ENCODE measurements around the gene CCDC57. TPM values are rescaled to one million over a fixed set of nuclear protein-coding genes. Genes with fewer than 3 reads are reported as not detected.

CCDC57 gene
- total RNA-seq, 1 donor from 2014 or later, result 57.9 TPM

DNA sequence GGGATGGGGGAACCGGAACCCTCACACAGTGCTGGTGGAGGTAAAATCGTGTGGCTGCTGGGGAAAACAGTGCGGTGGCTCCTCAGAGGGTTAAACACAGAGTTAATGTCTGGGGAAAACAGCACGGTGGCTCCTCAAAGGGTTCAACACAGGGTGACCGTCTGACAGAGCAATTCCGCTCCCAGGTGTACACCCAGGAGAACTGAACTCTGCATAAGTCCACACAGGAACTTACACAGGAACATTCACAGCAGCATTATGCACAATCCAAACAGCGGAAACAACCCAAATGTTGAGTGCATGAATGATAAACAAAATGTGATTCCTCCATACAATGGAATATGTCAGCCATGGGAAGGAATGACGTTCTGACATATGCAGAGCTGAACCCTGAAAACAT lies 51.4 kb downstream of the CCDC57 start:
- no peak for DNase-seq (ENCODE audit: extremely low spot score, unreplicated experiment)
- Mint-ChIP-seq H3K27me3 (ENCODE audit: unreplicated experiment) (no peaks in the 10 kb centered on the region), H3K4me1 (ENCODE audit: unreplicated experiment) (no peaks in the 10 kb centered on the region), H3K36me3 (ENCODE audit: unreplicated experiment) (peaks cover 31% of the 10 kb centered on the region), H3K9me3 (ENCODE audit: unreplicated experiment) (no peaks in the 10 kb centered on the region), H3K4me3 (ENCODE audit: unreplicated experiment) (no peak overlapping the region), H3K27ac (ENCODE audit: unreplicated experiment) (no peak overlapping the region)
- TF ChIP-seq, protein P1, sequence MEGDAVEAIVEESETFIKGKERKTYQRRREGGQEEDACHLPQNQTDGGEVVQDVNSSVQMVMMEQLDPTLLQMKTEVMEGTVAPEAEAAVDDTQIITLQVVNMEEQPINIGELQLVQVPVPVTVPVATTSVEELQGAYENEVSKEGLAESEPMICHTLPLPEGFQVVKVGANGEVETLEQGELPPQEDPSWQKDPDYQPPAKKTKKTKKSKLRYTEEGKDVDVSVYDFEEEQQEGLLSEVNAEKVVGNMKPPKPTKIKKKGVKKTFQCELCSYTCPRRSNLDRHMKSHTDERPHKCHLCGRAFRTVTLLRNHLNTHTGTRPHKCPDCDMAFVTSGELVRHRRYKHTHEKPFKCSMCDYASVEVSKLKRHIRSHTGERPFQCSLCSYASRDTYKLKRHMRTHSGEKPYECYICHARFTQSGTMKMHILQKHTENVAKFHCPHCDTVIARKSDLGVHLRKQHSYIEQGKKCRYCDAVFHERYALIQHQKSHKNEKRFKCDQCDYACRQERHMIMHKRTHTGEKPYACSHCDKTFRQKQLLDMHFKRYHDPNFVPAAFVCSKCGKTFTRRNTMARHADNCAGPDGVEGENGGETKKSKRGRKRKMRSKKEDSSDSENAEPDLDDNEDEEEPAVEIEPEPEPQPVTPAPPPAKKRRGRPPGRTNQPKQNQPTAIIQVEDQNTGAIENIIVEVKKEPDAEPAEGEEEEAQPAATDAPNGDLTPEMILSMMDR (IDR thresholded peaks at IDR 0.05), result no peak

DNA sequence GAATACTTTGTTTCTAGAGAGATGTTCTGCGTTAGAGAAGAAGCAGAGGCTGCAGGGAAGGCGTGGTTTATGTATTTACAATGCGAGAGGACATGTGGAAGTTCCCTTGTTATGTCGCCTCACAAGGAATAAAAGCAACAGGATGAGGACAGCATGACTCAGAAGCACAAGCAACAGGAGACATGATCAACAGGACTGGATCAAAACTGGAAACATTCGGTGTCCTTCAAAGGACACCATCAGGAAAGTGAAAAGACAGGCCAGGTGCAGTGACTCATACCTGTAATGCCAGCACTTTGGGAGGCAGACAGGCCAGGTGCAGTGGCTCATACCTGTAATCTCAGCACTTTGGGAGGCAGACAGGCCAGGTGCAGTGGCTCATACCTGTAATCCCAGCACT lies 52.6 kb downstream of the CCDC57 start:
- DNase-seq (ENCODE audit: extremely low spot score, unreplicated experiment), result no peak
- H3K36me3 Mint-ChIP-seq (ENCODE audit: unreplicated experiment), result peaks cover 23% of the 10 kb centered on the region
- H3K9me3 Mint-ChIP-seq (ENCODE audit: unreplicated experiment), result no peaks in the 10 kb centered on the region
- H3K4me3 Mint-ChIP-seq (ENCODE audit: unreplicated experiment), result no peak overlapping the region
- TF ChIP-seq, protein P1 (IDR thresholded peaks at IDR 0.05), result no peak
- no peaks in the 10 kb centered on the region for H3K27me3 Mint-ChIP-seq (ENCODE audit: unreplicated experiment)
- no peaks in the 10 kb centered on the region for H3K4me1 Mint-ChIP-seq (ENCODE audit: unreplicated experiment)
- H3K27ac Mint-ChIP-seq (ENCODE audit: unreplicated experiment), result no peak overlapping the region

DNA sequence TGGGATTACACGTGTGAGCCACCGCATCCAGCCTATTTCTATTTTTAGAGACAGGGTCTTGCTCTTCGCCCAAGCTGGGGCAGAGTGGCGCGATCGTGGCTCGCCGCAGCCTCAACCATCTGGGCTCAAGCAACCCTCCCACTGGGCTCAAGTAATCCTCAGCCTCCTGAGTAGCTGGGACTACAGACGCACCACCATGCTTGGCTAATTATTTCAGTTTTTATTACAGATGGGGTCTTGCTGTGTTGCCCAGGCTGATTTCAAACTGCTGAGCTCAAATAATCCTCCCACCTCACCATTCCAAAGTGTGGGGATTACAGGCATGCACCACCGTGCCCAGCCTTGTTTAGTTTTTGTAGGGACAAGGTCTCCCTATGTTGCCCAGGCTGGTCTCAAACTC lies 53.8 kb downstream of the CCDC57 start:
- H3K4me3 Mint-ChIP-seq (ENCODE audit: unreplicated experiment), result no peak overlapping the region
- no peaks in the 10 kb centered on the region for H3K4me1 Mint-ChIP-seq (ENCODE audit: unreplicated experiment)
- peaks cover 17% of the 10 kb centered on the region for H3K36me3 Mint-ChIP-seq (ENCODE audit: unreplicated experiment)
- no peak overlapping the region for H3K27ac Mint-ChIP-seq (ENCODE audit: unreplicated experiment)
- H3K27me3 Mint-ChIP-seq (ENCODE audit: unreplicated experiment), result no peaks in the 10 kb centered on the region
- no peaks in the 10 kb centered on the region for H3K9me3 Mint-ChIP-seq (ENCODE audit: unreplicated experiment)
- no peak for DNase-seq (ENCODE audit: extremely low spot score, unreplicated experiment)
- TF ChIP-seq, protein P1 (IDR thresholded peaks at IDR 0.05), result no peak

DNA sequence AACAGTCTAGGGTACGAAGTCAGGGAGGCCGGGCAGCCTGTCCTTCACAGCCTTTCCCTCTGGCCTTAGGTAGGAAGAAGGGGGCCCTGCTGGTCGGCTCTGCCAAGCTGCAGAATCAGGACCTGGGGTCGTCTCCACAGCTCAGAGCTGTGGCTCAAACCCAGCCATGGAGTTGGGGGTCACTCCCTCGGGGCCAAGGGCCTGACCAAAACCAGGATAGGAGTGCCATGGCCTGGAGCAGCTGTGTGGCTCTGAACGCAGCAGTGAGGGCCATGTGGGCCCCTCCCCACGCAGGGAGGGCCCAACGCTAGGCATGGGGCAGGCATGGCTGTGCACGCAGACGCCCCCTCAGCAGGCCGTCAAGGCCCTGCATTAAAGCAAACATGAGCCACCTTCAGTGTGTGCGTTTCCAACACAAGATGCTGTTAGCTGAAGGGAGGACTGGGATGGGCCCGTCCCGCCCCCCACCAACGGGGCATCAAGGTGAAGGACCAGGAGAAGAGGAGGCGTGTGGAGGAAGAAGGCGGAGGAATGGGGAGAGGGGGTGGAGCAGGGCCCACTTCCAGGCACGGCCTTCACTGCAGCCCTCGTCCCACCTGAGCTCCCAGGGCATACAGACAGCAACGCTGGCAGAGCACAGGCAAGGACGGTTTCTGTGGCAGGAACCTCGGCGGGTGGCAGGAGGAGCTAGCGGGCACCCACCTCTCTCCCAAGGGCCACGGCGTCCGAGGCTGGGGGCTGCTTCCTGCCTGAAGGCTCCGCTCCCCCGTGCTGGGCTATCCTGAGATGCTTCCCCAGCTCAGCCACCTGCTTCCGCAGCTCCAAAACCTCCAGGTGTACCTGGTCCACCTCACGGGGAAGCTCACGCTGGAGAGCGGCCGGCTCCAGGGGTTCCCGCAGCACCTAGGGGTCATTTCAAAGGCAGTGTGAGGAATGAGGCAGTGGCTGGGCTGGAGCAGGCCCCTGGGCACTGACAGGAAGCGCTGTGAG lies 55.3 kb downstream of the CCDC57 start:
- Mint-ChIP-seq H3K27me3 (ENCODE audit: unreplicated experiment) (no peaks in the 10 kb centered on the region), H3K4me1 (ENCODE audit: unreplicated experiment) (no peaks in the 10 kb centered on the region), H3K27ac (ENCODE audit: unreplicated experiment) (no peak overlapping the region), H3K9me3 (ENCODE audit: unreplicated experiment) (no peaks in the 10 kb centered on the region), H3K4me3 (ENCODE audit: unreplicated experiment) (no peak overlapping the region), H3K36me3 (ENCODE audit: unreplicated experiment) (peaks cover 11% of the 10 kb centered on the region)
- no peak for DNase-seq (ENCODE audit: extremely low spot score, unreplicated experiment)
- TF ChIP-seq, protein P1 (IDR thresholded peaks at IDR 0.05), result no peak

DNA sequence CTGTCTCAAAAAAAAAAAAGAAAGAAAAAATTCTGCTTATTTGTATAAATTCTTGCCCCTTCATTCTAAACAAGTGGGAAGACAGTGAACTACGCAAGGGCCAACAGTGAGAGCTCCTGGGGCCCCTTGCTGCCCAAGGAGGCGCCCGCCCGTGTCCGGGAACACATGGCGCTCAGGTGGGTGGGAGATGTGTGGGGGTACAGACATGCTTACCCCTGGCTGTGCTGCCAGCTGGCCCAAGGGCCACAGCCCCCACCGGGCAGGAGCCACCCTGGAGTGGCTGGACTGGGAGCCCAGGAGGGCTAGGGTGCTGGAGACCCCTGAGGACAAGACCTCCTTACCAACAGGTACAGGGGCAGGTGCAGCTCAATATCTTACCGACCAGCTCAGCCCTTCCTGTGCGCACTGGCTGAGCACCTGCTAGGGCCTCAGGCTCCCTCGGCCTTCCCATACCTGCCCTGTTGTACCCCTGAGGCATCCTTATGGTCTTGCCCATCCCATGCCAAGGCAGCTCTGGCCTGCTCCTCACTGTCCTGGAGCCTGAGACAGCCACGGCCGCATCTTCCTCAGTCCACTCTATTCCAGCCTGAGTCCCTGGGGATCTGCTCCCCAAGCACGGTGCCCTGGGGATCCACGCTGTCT lies 56.2 kb downstream of the CCDC57 start:
- TF ChIP-seq, protein P1 (IDR thresholded peaks at IDR 0.05), result no peak
- H3K4me3 Mint-ChIP-seq (ENCODE audit: unreplicated experiment), result no peak overlapping the region
- H3K27ac Mint-ChIP-seq (ENCODE audit: unreplicated experiment), result no peak overlapping the region
- no peaks in the 10 kb centered on the region for H3K9me3 Mint-ChIP-seq (ENCODE audit: unreplicated experiment)
- peaks cover 9% of the 10 kb centered on the region for H3K36me3 Mint-ChIP-seq (ENCODE audit: unreplicated experiment)
- H3K27me3 Mint-ChIP-seq (ENCODE audit: unreplicated experiment), result no peaks in the 10 kb centered on the region
- DNase-seq (ENCODE audit: extremely low spot score, unreplicated experiment), result no peak
- no peaks in the 10 kb centered on the region for H3K4me1 Mint-ChIP-seq (ENCODE audit: unreplicated experiment)
